SKM-1 treated with dmso at 0.1 percent for 144 hours (cell line): ENCODE measurements around the gene GPN3.
"Not testable (repeated sequence)": the region's sequence is repeated elsewhere in the genome, so short reads cannot be mapped to it uniquely, and the experiment has no call there.

Experiments
- DNase-seq: peaks from one replicate; lab custom pipeline; 2025; ENCODE audit not compliant: unreplicated experiment; lab: John Stamatoyannopoulos, UW

GPN3 gene

DNA sequence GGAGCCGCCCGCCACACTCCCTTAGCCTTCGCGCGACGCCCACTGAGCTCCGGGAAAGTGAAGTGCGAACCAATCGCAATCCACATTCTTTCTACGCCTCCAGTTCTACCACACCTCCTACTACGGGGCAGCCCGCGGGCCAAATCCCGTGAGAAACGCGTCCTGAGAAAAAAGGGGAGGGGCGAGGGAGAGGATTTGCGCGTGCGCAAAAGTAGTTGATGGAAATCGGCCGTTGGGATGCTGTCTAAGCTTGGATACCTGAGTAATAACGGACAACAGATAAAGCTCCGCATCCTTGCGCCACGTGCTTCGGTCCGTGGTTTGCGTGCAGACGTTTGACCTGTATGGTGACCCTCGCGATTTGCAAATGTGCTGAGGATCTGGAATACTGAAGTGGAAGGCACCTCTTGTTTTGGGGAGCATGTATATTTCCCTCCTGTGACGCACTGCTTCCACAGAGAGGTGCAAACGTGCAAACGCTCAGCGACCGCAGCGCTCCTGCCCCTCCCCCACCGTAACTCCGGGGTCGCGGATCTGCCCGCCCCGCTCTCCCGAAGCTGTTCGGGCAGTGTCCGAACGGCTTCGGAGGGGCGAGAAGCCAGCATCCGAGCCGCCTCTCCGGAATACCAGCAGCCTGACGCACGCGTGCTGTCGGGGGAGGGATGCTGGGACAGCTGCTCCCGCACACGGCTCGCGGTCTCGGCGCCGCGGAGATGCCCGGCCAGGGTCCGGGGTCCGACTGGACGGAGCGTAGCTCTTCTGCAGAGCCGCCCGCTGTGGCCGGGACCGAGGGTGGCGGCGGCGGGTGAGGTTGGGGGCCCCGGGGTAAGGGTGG is at the start of gene GPN3, which contains the start of gene FAM216A:
Gene GPN3, minus strand, starts transcription at position 44 of the 835 bp plus-strand sequence. CDS start 54 bp downstream, outside the sequence.
Gene FAM216A, plus strand, starts transcription at position 632 of the 835 bp plus-strand sequence. Its CDS starts 31 bp downstream, at position 663.
- peak; percentile 79 for DNase-seq

DNA sequence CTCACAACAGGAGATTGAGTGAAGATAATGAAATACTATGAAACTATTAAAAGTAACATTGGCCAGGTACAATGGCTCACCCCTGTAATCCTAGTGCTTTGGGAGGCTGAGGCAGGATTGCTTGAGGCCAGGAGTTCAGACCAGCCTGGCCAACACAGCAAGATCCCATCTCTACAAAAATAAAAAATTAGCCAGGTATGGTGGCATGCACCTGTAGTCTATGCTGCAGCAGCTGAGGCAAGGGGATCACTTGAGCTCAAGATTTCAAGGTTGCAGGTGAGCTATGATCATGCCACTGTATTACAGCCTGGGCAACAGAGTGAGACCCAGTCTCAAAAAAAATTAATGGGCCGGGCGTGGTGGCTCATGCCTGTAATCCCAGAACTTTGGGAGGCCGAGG is 48.9 kb upstream of the GPN3 start:
- no peak for DNase-seq

DNA sequence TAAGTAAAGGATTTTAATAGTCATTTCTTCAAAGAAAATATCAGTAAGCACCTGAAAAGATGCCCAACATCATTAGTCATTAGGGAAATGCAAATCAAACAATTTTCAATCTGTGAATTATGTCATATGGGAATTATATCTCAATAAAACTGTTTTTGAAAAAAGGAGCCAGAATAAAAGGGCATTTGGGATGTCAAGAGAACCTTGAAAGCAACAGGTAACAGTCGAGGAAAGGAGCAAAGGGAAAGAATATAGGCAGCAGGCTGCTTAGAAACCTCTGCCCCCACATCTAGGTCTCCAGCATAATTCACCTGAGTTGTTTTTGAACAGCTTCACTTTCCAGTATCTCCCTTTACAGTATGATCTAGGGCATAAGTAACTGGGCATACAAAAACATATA is 46.3 kb upstream of the GPN3 start:
- no peak for DNase-seq

DNA sequence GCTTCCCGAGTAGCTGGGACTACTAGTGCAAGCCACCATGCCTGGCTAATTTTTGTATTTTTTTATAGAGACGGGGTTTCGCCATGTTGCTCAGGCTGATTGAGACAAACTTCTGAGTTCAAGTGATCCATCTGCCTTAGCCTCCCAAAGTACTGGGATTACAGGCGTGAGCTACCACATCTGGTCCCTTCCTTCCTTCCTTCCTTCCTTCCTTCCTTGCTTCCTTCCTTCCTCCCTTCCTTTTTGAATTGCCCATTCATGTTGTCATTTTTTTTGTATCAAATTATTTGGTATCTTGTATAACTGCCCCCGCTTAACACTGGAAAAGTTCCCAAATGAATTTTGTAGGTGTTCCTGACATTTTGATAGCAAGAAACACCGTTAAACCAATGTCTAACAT is 45.8 kb upstream of the GPN3 start:
- no peak for DNase-seq

DNA sequence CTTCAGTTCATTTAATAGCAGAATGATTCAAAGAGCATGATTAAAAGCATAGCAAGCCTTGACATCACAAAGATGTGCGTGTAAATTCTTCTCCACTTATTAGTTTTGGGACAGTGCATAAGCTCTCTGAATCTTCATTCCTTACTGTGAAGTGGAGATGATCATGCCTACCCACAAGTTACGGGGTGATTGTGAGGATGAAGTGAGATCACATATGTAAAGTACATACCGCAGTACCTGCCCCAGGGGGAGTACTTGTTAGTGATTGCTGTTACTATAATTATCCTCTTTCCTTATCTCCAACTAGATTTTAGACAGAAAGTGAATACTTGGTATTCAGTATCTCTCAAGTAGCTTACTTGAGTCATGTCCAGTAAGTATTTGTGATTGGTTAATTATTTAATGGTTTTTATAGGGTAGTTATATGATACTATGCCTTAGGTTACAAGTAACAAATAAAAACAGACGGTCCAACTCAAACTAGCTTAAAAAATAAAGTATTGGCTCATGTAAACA is 40.1 kb upstream of the GPN3 start:
- no peak for DNase-seq

- no peak for DNase-seq
Observed at GRCh38 chr12:110505332-110505731, 37.3 kb upstream of the GPN3 start.

GRCh38 chr12:110503432-110503831 is 35.4 kb upstream of the GPN3 start:
- DNase-seq, result no peak

GRCh38 chr12:110501752-110502738 is 34.0 kb upstream of the GPN3 start, which contains the start of the genes RAD9B and VPS29:
Gene RAD9B, plus strand, starts transcription at chr12:110502331. Its CDS starts 7 bp downstream, at chr12:110502338.
Gene VPS29, minus strand, starts transcription at chr12:110502111. Its CDS starts 60 bp downstream, at chr12:110502051.
- peak; percentile 91 for DNase-seq

DNA sequence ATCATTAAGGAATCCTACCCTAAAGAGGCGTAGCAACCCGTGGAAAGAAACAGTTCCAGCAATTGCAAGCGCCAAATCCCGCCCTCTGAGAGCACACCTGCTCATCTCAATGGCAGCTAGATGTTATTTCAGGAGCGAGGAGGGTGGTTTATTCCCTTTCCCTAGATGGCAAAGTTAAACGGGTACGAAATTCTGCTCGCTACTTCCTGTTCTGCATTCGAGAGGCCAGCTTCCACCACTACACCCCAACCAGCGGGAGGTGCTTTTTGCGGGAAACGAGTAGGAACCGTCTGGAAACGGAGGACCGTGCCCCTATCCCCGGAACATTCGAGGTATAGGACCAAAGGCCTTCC is 33.3 kb upstream of the GPN3 start:
- DNase-seq, result peak; percentile 23

DNA sequence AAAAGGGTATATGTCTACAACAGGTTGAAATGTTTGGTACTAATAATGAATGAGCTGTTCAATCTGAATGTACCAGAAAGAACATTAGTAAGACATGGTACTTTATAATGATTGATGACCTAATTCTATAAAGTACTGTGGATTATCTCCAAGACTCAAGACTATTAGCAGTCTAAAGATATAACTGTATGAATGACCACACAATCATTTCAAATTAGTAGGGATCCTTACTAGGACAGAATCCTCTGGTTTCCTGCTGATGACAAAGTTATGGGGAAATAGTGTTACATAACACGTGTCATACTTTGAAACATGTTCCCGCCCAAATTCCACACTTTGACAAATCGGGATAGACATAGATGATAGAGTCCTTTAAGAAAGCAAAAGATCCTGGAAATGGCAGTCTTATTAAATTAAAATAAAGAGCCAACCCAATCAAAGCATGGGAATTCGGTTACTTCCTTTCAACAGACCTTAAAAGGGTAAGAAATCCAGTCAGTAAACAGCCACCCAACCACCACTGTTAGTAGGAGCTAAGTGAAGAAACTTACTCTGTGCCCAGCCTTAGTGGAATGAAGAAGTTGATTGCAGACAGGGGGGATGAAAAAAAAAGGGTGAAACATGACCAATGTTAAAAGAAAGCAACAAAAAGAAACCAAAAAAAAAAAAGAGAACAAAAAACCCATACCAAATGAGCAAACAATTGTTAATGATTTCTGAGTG is 31.1 kb upstream of the GPN3 start:
- DNase-seq, result peak; percentile 26

GRCh38 chr12:110475426-110475825 is 7.4 kb upstream of the GPN3 start:
- no peak for DNase-seq

- DNase-seq, result no peak
Observed at GRCh38 chr12:110467847-110468213, 227 bp downstream of the GPN3 start.

DNA sequence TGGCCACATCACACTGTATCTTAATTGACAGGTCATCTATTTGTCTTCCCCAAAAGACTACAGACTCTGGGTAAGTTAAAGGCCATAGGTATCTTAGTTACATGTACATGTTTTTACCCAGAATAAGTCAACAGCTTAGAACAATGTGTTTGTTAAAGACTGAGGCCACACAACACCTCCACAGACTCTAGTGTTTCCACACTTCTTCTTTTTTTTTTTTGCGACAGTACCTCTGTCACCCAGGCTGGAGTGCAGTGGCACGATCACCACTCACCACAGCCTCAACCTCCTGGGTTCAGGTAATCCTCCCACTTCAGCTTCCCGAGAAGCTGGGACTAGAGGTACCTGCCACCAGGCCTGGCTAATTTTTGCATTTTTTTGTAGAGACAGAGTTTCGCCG is 1.3 kb downstream of the GPN3 start:
- no peak for DNase-seq

DNA sequence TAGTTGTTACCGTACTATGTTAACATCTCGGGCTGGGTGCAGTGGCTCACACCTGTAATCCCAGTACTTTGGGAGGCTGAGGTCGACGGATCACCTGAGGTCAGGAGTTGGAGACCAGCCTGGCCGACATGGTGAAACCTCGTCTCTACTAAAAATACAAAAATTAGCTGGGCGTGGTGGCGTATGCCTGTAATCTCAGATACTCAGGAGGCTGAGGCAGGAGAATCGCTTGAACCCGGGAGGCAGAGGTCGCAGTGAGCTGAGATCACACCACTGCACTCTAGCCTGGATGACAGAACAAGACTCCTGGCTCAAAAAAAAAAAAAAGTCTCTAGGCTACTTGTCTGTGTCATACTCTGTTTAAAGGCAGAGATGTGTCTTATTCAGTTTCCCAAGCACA is 2.3 kb downstream of the GPN3 start:
- not testable (repeated sequence) for DNase-seq

GRCh38 chr12:110465024-110465423 is 3.0 kb downstream of the GPN3 start:
- DNase-seq, result no peak

DNA sequence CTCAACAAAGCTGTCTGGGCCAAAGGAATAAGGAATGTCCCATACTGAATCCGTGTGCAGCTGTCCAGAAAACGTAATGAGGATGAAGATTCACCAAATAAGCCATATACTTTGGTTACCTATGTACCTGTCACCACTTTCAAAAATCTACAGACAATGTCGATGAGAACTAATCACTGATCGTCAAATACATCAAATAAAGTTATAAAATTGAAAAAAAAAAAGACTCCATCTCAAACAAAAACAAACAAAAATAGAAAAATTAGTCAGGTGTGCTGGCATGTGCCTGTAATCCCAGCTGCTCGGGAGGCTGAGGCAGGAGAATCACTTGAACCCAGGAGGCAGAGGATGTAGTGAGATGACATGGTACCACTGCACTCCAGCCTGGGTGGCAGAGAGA is 6.9 kb downstream of the GPN3 start:
- DNase-seq, result not testable (repeated sequence)

GRCh38 chr12:110458756-110459155 is 9.3 kb downstream of the GPN3 start:
- DNase-seq, result no peak

DNA sequence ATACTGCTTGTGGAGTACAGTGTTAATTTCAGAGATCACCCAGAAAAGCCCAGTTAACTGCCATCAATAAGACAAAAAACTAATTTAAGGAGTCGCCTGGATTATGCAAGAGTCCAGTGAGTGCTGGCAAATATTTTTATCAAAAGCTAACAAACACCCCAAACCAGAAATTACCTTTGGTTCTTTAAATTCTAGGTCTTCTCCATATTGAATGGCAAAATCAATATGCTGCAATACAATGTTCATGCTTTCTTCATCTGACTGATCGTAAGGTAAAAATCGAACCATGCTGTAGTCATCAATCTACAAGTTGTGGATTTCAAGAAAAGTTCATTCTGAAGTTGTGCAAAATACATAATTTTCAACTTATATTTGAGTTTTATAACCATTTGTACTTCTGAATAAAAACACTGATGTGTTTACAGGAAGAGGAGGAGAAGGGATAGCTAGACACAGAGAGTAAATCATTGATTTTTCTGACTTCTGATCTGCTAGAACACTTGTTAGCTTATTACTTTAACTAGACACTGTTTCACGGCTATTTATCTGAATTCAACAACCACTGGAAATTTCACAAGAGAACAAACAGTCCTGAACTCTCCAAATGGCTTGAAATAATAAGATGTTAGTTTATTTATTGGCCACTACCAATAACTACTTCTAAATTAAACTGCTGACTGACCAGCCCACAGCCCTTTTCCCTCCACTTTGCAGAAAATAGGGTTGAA is 14.3 kb downstream of the GPN3 start:
- DNase-seq, result no peak

- DNase-seq, result no peak
Observed at GRCh38 chr12:110451263-110451662, 16.8 kb downstream of the GPN3 start.
